Endothelial cell of umbilical vein (primary cell): ENCODE data around the gene PTPN23. TPM values are rescaled to one million over a fixed set of nuclear protein-coding genes. Genes with fewer than 3 reads are reported as not detected.

Experiments used
- BruUV-seq: library from RNA; stranded (reverse); fragments of 400-500 nt; replicated peaks from 2 replicates; lab custom pipeline; 2021; lab: Mats Ljungman, UMichigan
- CTCF ChIA-PET: fragments of 300-600, 350-600 bp; sonication (Branson Sonifier 250); formaldehyde crosslinking; loops from one replicate; lab custom pipeline; 2021; ENCODE audit warnings: antibody characterized with exemption, inconsistent platforms; lab: Charles Lee
- POLR2A ChIA-PET: fragments of 300-600, 350-600 bp; sonication (Branson Sonifier 250); formaldehyde crosslinking; loops from one replicate; lab custom pipeline; 2021; ENCODE audit warnings: antibody characterized with exemption, inconsistent platforms; lab: Charles Lee
- DNase-seq: peaks from one replicate; pipeline ENCODE4 v3.0.0-alpha.2; 2011; ENCODE audit warnings: low read depth, low spot score
- FAIRE-seq: peaks from 2 replicates; lab custom pipeline; 2011; peaks lifted over from hg19 to GRCh38; lab: Jason Lieb, UNC
- H2AFZ ChIP-seq: 2 replicates; pipeline ENCODE4 v1.6.0; 2012; ENCODE audit warnings: low read depth, low read length, control low read depth, inconsistent platforms
- H3K27ac ChIP-seq: 2 replicates; pipeline ENCODE4 v1.5.1; 2011; ENCODE audit warnings: low read depth, mild to moderate bottlenecking, control low read depth, low read length, moderate library complexity; ENCODE audit not compliant: insufficient read depth
- H3K27me3 ChIP-seq, 2 experiments: 2 replicates each; pipeline versions ENCODE4 v1.6.0 to v1.6.1; 2011; ENCODE audit warnings: low read length in 2 of 2, mixed read lengths in 1 of 2; ENCODE audit not compliant: control insufficient read depth in 2 of 2, insufficient read depth in 2 of 2
- H3K36me3 ChIP-seq, 2 experiments: 2 replicates in 1 of 2; 3 replicates in 1 of 2; pipeline ENCODE4 v1.5.1; 2011; ENCODE audit warnings: low read length in 2 of 2, mild to moderate bottlenecking in 1 of 2, moderate library complexity in 1 of 2; ENCODE audit not compliant: control insufficient read depth in 2 of 2, insufficient read depth in 2 of 2; ENCODE audit errors: extremely low read depth in 1 of 2
- H3K4me1 ChIP-seq: 3 replicates; pipeline ENCODE4 v1.5.1; 2011; ENCODE audit warnings: mild to moderate bottlenecking, low read length; ENCODE audit not compliant: control insufficient read depth, insufficient read depth; ENCODE audit errors: extremely low read depth
- H3K4me2 ChIP-seq: 2 replicates; pipeline ENCODE4 v1.6.1; 2011; ENCODE audit warnings: low read length, control low read depth, mixed read lengths; ENCODE audit not compliant: insufficient read depth
- H3K4me3 ChIP-seq, 3 experiments: fragments of 200-600 bp in 1 of 3; sonication (generic), shearing (Covaris generic) in 1 of 3; replicated peaks in 1 of 3; 2 replicates each; pipeline ENCODE4 v1.5.1; 2011 to 2016; ENCODE audit warnings: control low read depth in 3 of 3, low read length in 3 of 3, mild to moderate bottlenecking in 2 of 3, inconsistent platforms in 1 of 3, low read depth in 1 of 3, moderate library complexity in 1 of 3; ENCODE audit not compliant: insufficient read depth in 1 of 3
- H3K79me2 ChIP-seq: 2 replicates; pipeline ENCODE4 v1.6.0; 2012; ENCODE audit warnings: low read length, inconsistent platforms; ENCODE audit not compliant: control insufficient read depth, insufficient read depth
- H3K9ac ChIP-seq: replicated peaks from 2 replicates; pipeline ENCODE3; 2011; ENCODE audit warnings: low read length, control low read depth; ENCODE audit not compliant: insufficient read depth; ENCODE audit errors: extremely low read depth
- H3K9me1 ChIP-seq: replicated peaks from 3 replicates; pipeline ENCODE4 v1.6.0; 2011; ENCODE audit warnings: mild to moderate bottlenecking, low read length; ENCODE audit not compliant: control insufficient read depth, insufficient read depth; ENCODE audit errors: extremely low read depth
- H3K9me3 ChIP-seq: replicated peaks from 2 replicates; pipeline ENCODE4 v1.5.1; 2012; ENCODE audit warnings: low read length, inconsistent platforms; ENCODE audit not compliant: control insufficient read depth, insufficient read depth
- H4K20me1 ChIP-seq: replicated peaks from 2 replicates; pipeline ENCODE3; 2011; ENCODE audit warnings: mild to moderate bottlenecking, low read length; ENCODE audit not compliant: control insufficient read depth, insufficient read depth; ENCODE audit errors: extremely low read depth
- EZH2 ChIP-seq: IDR thresholded peaks from 2 replicates; pipeline ENCODE4 v1.6.1; 2012; ENCODE audit warnings: borderline replicate concordance, low read depth, mild to moderate bottlenecking, moderate library complexity, low read length, inconsistent platforms; ENCODE audit not compliant: severe bottlenecking
- POLR2AphosphoS5 ChIP-seq: IDR thresholded peaks from 2 replicates; pipeline ENCODE4 v1.6.1; 2012; ENCODE audit warnings: low read depth, mild to moderate bottlenecking, control low read depth, low read length, moderate library complexity; ENCODE audit not compliant: insufficient read depth
- dilution Hi-C: fragments of 300-500 bp; cut with MboI; formaldehyde crosslinking; loops from one replicate; pipeline ENCODE4 v1.15.0; 2019; ENCODE audit warnings: low sequenced_read_pairs; ENCODE audit not compliant: extremely low pct_ligation_motif_present
- intact Hi-C: fragments of 100-400 bp; cut with micrococcal nuclease; formaldehyde crosslinking; loops from one replicate; pipeline ENCODE4 v1.10.0; 2022
- polyA plus RNA-seq, 4 experiments: library from polyadenylated mRNA; depleted of rRNA in 3 of 4; stranded (reverse) in 3 of 4; unstranded in 1 of 4; fragments of >200 nt; gene quantifications; 2 replicates each; pipeline versions ENCODE4 v1.2.1 to v1.2.3, GENCODE V29; 2011 to 2012; ENCODE audit warnings: missing spikeins in 1 of 4
- total RNA-seq: library from RNA; stranded (reverse); gene quantifications from 2 replicates; pipeline ENCODE4 v1.2.3, GENCODE V29; 2021
- TF ChIP-seq, protein P1 (sequence below), 2 donors: IDR thresholded peaks; 1 replicate in 1 of 2; 2 replicates in 1 of 2; pipeline ENCODE4 v1.5.1; 2011; ENCODE audit warnings: low read length in 2 of 2, mild to moderate bottlenecking in 2 of 2, moderate library complexity in 2 of 2, control low read depth in 1 of 2, inconsistent platforms in 1 of 2, low read depth in 1 of 2; ENCODE audit not compliant: insufficient read depth in 1 of 2; ENCODE audit errors: extremely low read depth in 1 of 2

The PTPN23 gene
- total and polyA plus RNA-seq, 2 donors (not counting 3 experiments of a cell fraction or from before 2014, with no cell fraction given) = 8.5 to 63.5 TPM

DNA sequence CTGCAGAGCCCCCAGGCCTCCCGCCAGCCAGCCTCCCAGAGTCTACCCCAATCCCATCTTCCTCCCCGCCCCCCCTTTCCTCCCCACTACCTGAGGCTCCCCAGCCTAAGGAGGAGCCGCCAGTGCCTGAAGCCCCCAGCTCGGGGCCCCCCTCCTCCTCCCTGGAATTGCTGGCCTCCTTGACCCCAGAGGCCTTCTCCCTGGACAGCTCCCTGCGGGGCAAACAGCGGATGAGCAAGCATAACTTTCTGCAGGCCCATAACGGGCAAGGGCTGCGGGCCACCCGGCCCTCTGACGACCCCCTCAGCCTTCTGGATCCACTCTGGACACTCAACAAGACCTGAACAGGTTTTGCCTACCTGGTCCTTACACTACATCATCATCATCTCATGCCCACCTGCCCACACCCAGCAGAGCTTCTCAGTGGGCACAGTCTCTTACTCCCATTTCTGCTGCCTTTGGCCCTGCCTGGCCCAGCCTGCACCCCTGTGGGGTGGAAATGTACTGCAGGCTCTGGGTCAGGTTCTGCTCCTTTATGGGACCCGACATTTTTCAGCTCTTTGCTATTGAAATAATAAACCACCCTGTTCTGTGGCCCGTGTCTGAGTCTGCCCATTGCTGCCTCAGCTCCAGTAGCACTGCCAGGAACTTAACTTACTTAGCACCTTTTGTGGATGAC, 32.2 kb downstream of the PTPN23 start:
- Histone ChIP-seq H3K27me3 (no peaks in the 10 kb centered on the region), H3K79me2 (no peaks in the 10 kb centered on the region), H3K27ac (no peak overlapping the region), H3K9me1 (no peaks in the 10 kb centered on the region), H3K36me3 (peaks cover 0 to 66% of the 10 kb centered on the region in 2 experiments), H4K20me1 (no peaks in the 10 kb centered on the region), H3K9ac (no peak overlapping the region), H3K4me2 (no peak overlapping the region), H2AFZ (no peak overlapping the region), H3K9me3 (no peaks in the 10 kb centered on the region), H3K4me1 (no peaks in the 10 kb centered on the region), H3K4me3 (no peak overlapping the region)
- dilution Hi-C loops (no loop called here), intact Hi-C loops (no loop called here)
- CTCF ChIA-PET = interaction anchor here (0.8 to 2.7 kb wide), 3 partner anchors 8 to 18 kb away, joined by 3 to 15 read pairs (median 3); no protein-coding TSS in a partner anchor
- TSS peak; percentile 37 for BruUV-seq
- DNase-seq = no peak
- TF ChIP-seq POLR2AphosphoS5 = no peak
- TF ChIP-seq, protein P1, sequence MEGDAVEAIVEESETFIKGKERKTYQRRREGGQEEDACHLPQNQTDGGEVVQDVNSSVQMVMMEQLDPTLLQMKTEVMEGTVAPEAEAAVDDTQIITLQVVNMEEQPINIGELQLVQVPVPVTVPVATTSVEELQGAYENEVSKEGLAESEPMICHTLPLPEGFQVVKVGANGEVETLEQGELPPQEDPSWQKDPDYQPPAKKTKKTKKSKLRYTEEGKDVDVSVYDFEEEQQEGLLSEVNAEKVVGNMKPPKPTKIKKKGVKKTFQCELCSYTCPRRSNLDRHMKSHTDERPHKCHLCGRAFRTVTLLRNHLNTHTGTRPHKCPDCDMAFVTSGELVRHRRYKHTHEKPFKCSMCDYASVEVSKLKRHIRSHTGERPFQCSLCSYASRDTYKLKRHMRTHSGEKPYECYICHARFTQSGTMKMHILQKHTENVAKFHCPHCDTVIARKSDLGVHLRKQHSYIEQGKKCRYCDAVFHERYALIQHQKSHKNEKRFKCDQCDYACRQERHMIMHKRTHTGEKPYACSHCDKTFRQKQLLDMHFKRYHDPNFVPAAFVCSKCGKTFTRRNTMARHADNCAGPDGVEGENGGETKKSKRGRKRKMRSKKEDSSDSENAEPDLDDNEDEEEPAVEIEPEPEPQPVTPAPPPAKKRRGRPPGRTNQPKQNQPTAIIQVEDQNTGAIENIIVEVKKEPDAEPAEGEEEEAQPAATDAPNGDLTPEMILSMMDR (IDR thresholded peaks at IDR 0.05; ENCODE audit: extremely low read depth in 1 of 2, insufficient read depth in 1 of 2, low read depth in 1 of 2, low read length in 2 of 2) = peak in 1 of 2 donors; percentile 7
- POLR2A ChIA-PET = interaction anchor here (1.1 kb wide), 1 partner anchor 11 kb away, joined by 3 read pairs; no protein-coding TSS in a partner anchor
- FAIRE-seq = no peak

DNA sequence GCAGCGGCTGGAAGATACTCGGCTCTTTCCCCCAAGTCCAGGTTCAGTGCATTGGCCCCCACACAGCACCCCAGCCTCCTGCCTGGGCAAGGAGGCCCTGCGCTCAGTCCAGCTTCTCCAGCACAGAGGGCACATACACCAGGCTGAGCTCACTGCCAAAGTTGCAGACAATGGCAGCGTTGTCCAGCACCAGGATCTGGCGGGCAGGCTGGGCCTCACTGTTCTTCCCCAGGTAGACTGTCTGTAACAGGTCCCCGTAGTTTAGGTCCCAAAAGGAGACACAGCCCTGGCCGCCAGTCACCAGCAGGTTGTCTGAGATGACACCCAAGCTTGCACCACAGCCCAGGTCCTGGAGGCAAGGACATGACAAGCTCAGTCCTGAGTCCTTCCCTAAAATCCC, 32.9 kb downstream of the PTPN23 start:
- no peaks in the 10 kb centered on the region for H3K27me3 ChIP-seq
- no peaks in the 10 kb centered on the region for H3K9me1 ChIP-seq
- intact Hi-C loops = no loop called here
- TF ChIP-seq EZH2 = no peak
- FAIRE-seq (no peak), DNase-seq (no peak)
- H3K36me3 ChIP-seq = peaks cover 0 to 61% of the 10 kb centered on the region in 2 experiments
- TSS peak; percentile 76 for BruUV-seq
- H4K20me1 ChIP-seq = no peaks in the 10 kb centered on the region
- no peaks in the 10 kb centered on the region for H3K79me2 ChIP-seq
- H3K27ac ChIP-seq = no peak overlapping the region
- H3K4me1 ChIP-seq = no peaks in the 10 kb centered on the region
- ChIA-PET CTCF (interaction anchor here (1.2 kb wide), 1 partner anchor 19 kb away, joined by 3 read pairs; no protein-coding TSS in a partner anchor), POLR2A (interaction anchor here (0.6 kb wide), 1 partner anchor 364 kb away, joined by 10 read pairs; no protein-coding TSS in a partner anchor)
- H3K9ac ChIP-seq = no peak overlapping the region
- dilution Hi-C loops = no loop called here
- H3K9me3 ChIP-seq = no peaks in the 10 kb centered on the region
- H3K4me2 ChIP-seq = no peak overlapping the region
- no peak overlapping the region for H3K4me3 ChIP-seq
- no peak overlapping the region for H2AFZ ChIP-seq
